Astrocyte of the cerebellum (primary cell): ENCODE data around the gene MB.

Experiments
- DNase-seq: peaks from one replicate; pipeline ENCODE4 v3.0.0-alpha.2; 2011; ENCODE audit warnings: low read depth
- H3K4me3 ChIP-seq: 2 replicates; pipeline ENCODE4 v1.5.1; 2011; ENCODE audit warnings: mild to moderate bottlenecking, low read depth, low read length, moderate library complexity
- CTCF ChIP-seq: IDR thresholded peaks from 2 replicates; pipeline ENCODE4 v1.5.1; 2012; ENCODE audit warnings: low read length, low read depth, moderate library complexity, mild to moderate bottlenecking; ENCODE audit errors: missing control alignments
- in situ Hi-C: cut with HindIII; loops from 2 replicates; pipeline ENCODE4 v1.10.0; 2017; ENCODE audit warnings: low sequenced_read_pairs

The MB gene

DNA sequence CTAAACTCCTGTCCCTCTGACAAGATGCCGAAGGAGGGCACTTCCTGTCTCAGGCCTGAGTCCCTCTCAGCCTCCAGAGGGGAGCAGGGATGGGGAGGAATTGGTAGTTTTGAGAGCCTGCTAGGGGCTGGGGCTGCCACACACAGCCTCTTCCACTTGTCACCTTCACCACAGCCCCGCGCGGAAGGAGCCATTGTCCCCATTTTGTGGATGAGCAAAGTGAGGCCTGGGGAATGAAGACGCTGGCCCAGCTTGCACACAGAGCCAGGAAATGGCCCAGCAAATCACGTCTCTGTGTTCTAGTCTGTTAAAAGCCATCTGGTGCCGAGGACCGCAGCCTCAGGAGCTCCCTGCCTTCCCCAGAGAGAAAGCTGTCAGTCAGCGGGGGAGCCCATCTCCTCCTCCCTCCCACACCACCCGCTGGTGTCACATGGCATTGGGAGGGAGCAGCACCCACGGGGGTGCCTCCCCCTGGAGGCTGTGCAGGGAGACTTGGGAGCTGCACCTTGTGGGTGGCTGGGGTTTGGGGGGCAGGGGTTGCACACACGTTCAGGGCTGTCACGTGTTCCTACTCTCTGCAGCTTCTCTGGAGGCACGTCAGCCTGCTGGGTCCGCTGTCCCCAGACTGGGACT lies 41.9 kb downstream of the MB start:
- no peak for TF ChIP-seq CTCF
- H3K4me3 ChIP-seq = no peak overlapping the region
- no peak for DNase-seq
- in situ Hi-C loops = loop anchor here (25.0 kb wide), 1 partner anchor 138 kb away; no protein-coding TSS in a partner anchor

DNA sequence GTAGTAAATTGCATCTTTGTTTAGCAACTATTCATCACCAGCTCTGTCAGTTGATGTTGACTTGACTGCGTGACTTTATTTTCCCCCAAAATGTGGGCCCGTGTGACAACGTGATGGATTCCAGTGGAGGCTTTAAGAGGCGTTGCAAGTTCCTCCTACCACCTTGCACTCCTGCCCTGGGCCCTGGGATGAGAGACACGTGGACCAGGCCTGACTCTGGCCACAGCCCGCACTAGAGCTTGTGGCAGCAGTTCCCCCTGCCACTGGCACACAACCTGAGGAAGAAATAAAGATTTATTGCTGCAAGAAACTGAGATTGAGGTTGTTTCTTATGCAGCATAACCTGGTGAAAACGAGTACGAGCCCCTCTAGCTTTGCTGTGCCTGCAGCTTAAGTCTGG lies 44.6 kb downstream of the MB start:
- H3K4me3 ChIP-seq = no peak overlapping the region
- TF ChIP-seq CTCF = no peak
- in situ Hi-C loops = no loop called here
- DNase-seq = no peak

- no peak overlapping the region for H3K4me3 ChIP-seq
- no peak for DNase-seq
- TF ChIP-seq CTCF = no peak
- in situ Hi-C loops = no loop called here
Measured at GRCh38 chr22:35570686-35571194, 46.4 kb downstream of the MB start.

GRCh38 chr22:35569916-35570315 lies 47.2 kb downstream of the MB start:
- in situ Hi-C loops = no loop called here
- DNase-seq = no peak
- no peak overlapping the region for H3K4me3 ChIP-seq
- no peak for TF ChIP-seq CTCF

- in situ Hi-C loops = no loop called here
- no peak overlapping the region for H3K4me3 ChIP-seq
- TF ChIP-seq CTCF = no peak
- peak; percentile 31 for DNase-seq
Measured at GRCh38 chr22:35568751-35569739, 48.1 kb downstream of the MB start.

DNA sequence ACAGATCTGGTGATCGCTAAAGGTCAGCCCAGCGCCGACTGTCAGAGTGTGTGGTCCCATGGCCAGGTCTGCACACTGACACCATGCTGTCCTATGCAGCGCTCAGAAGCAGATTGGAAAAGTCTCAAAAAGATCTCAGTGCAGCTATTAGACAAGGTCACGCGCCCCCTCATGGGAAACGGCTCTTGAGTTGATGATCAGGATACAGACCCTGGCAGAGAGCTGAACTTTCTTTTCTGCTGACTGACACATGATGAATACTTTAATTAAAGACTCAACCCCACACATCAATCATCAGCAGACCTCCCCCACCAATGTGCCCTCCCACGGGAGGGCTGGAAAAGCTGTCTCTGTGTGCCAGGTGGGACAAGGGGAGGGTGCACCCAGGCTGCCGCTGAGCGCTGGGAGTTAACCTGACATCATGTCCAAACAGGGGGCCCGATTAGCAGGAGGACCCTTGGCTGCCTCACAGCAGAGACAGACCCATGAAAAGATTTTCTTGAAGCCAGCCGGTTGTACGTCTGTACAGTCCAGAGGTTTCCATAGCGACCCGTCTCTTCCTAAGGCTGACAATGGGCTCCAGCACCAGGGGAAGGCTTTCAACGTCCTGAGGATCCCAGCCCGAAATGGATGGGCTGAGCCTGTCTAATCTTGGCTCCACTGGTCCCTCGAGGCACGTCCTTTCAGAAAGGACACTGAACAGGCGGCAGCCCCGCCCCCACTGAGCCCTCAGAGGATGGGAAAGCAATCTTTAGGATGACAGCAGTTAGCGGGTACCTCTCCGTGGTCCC lies 49.6 kb downstream of the MB start:
- H3K4me3 ChIP-seq = no peak overlapping the region
- DNase-seq = no peak
- in situ Hi-C loops = no loop called here
- no peak for TF ChIP-seq CTCF
